ENCODE measurements around the gene CEACAM16.

CEACAM16 gene

GRCh38 chr19:44746946-44747738, 48.2 kb downstream of the CEACAM16 start (continued):
- TF ChIP-seq ZNF501 (tag by site-specific recombination; IDR thresholded peaks at IDR 0.05) (no peak), GLIS2 (tag by site-specific recombination; IDR thresholded peaks at IDR 0.05) (peak; percentile 96), ZNF274 (IDR thresholded peaks at IDR 0.05; ENCODE audit: low read length) (no peak), ZNF274 (tag by site-specific recombination; IDR thresholded peaks at IDR 0.05; ENCODE audit: borderline replicate concordance) (0 out of 2 replicates have a peak, but pooled peaks have one; percentile 25), ZNF837 (tag by site-specific recombination; IDR thresholded peaks at IDR 0.05) (no peak), OSR2 (tag by site-specific recombination; IDR thresholded peaks at IDR 0.05) (no peak), PATZ1 (tag by site-specific recombination; IDR thresholded peaks at IDR 0.05) (peak; percentile 92), ZNF23 (tag by site-specific recombination; IDR thresholded peaks at IDR 0.05; ENCODE audit: borderline replicate concordance) (no peak), YY1 (tag by site-specific recombination; IDR thresholded peaks at IDR 0.05) (no peak), ZNF214 (tag by site-specific recombination; IDR thresholded peaks at IDR 0.05; ENCODE audit: borderline replicate concordance) (no peak), KLF8 (tag by site-specific recombination; IDR thresholded peaks at IDR 0.05) (peak; percentile 57), ZFP69B (tag by site-specific recombination; IDR thresholded peaks at IDR 0.05) (0 out of 2 replicates have a peak, but pooled peaks have one; percentile 31), ZNF670 (tag by site-specific recombination; IDR thresholded peaks at IDR 0.05; ENCODE audit: low read depth) (no peak), ZNF624 (tag by site-specific recombination; IDR thresholded peaks at IDR 0.05) (no peak), ZNF529 (tag by site-specific recombination; IDR thresholded peaks at IDR 0.05; ENCODE audit: insufficient replicate concordance) (no peak), ZSCAN18 (tag by site-specific recombination; IDR thresholded peaks at IDR 0.05) (no peak), ZNF768 (tag by site-specific recombination; IDR thresholded peaks at IDR 0.05) (no peak), ZNF202 (tag by site-specific recombination; IDR thresholded peaks at IDR 0.05; ENCODE audit: borderline replicate concordance) (no peak), ZNF239 (tag by site-specific recombination; IDR thresholded peaks at IDR 0.05) (no peak), BCL6B (tag by site-specific recombination; IDR thresholded peaks at IDR 0.05) (no peak), ZBTB6 (tag by site-specific recombination; IDR thresholded peaks at IDR 0.05) (no peak), ZNF626 (tag by site-specific recombination; IDR thresholded peaks at IDR 0.05) (no peak), ZNF398 (tag by site-specific recombination; IDR thresholded peaks at IDR 0.05) (peak; percentile 94), ZNF555 (tag by site-specific recombination; conservative IDR thresholded peaks at IDR 0.05) (no peak), ZNF521 (tag by site-specific recombination; IDR thresholded peaks at IDR 0.05) (no peak), TCF7L2 (IDR thresholded peaks at IDR 0.05; ENCODE audit: borderline replicate concordance, low read depth, low read length) (no peak), ZNF707 (tag by site-specific recombination; IDR thresholded peaks at IDR 0.05) (no peak), ZNF639 (tag by site-specific recombination; IDR thresholded peaks at IDR 0.05) (no peak), HOXD13 (CRISPR knock-in tag; IDR thresholded peaks at IDR 0.05; ENCODE audit: borderline replicate concordance) (no peak)
